Ishikawa (cell line): ENCODE data around the gene SENP5.

Experiments
- CEBPB ChIP-seq: IDR thresholded peaks from 2 replicates; pipeline ENCODE4 v1.6.1; 2012
- CREB1 ChIP-seq: IDR thresholded peaks from 2 replicates; pipeline ENCODE4 v1.6.1; 2012; ENCODE audit warnings: low read depth
- EGR1 ChIP-seq: IDR thresholded peaks from 2 replicates; pipeline ENCODE4 v1.6.1; 2012
- EP300 ChIP-seq: IDR thresholded peaks from 2 replicates; pipeline ENCODE4 v1.6.1; 2012; ENCODE audit warnings: borderline replicate concordance
- RAD21 ChIP-seq: IDR thresholded peaks from 2 replicates; pipeline ENCODE4 v1.6.1; 2012; ENCODE audit warnings: low read depth
- REST ChIP-seq: IDR thresholded peaks from 2 replicates; pipeline ENCODE4 v1.6.1; 2012; ENCODE audit warnings: low read depth, mild to moderate bottlenecking
- TAF1 ChIP-seq: IDR thresholded peaks from 2 replicates; pipeline ENCODE4 v1.6.1; 2012; ENCODE audit warnings: low read depth, mild to moderate bottlenecking
- TCF12 ChIP-seq: IDR thresholded peaks from 2 replicates; pipeline ENCODE4 v1.6.1; 2012; ENCODE audit warnings: low read depth
- TEAD4 ChIP-seq: IDR thresholded peaks from 2 replicates; pipeline ENCODE4 v1.6.1; 2012
- YY1 ChIP-seq: IDR thresholded peaks from 2 replicates; pipeline ENCODE4 v1.6.1; 2012; ENCODE audit warnings: low read depth
- ZBTB7A ChIP-seq: IDR thresholded peaks from 2 replicates; pipeline ENCODE4 v1.6.1; 2012; ENCODE audit warnings: low read depth
- TF ChIP-seq, protein P1 (sequence below): IDR thresholded peaks from 2 replicates; pipeline ENCODE4 v1.6.1; 2012
- TF ChIP-seq, protein P2 (sequence below): IDR thresholded peaks from 2 replicates; pipeline ENCODE4 v1.6.1; 2012

SENP5 gene

GRCh38 chr3:196966526-196967401 lies 99.0 kb downstream of the SENP5 start:
- TF ChIP-seq REST (no peak), EGR1 (no peak), RAD21 (no peak)

DNA sequence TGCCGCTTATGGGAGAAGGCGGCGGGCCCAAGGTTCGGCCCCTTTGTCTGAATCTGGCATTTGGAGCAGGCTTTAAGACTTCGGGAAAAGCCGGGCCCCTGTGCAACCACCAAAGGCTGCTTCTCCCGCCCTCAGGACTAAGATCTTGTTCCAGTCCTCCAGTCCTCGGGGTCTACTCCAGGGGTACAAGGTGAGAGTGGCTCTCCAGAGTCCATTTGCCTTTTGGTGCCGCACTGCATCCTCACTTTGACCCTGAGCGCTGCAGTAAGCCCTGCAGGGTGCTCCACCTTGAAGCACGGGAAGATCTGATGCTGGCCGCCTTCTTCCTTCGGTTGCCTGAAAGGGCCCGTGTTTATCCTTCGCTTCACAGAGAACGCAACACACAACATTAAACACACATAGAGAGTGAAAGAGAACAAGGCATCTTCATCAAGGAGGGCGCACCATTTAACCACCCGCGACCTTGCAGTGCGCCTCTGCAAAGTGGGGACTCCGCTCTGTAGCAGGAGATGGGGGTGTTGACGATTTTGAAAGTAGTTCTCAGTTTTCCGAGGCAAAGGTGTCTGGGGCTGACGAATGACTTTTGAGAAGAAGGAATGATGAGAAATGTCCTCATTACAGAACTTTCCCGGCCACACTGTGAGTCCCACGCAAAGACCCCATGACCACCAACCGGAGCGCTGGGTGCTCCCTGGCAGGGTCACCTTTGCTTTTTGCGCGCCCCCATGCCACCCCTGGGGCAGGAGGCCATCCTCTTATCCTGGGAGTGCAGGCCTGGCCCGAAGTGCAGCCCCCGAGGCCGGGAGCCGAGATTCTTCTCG lies 99.9 kb downstream of the SENP5 start:
- TF ChIP-seq ZBTB7A (no peak), REST (no peak), RAD21 (no peak), TEAD4 (no peak), CREB1 (no peak), EGR1 (no peak), CEBPB (no peak), TCF12 (no peak), TAF1 (no peak)
- TF ChIP-seq, protein P1, sequence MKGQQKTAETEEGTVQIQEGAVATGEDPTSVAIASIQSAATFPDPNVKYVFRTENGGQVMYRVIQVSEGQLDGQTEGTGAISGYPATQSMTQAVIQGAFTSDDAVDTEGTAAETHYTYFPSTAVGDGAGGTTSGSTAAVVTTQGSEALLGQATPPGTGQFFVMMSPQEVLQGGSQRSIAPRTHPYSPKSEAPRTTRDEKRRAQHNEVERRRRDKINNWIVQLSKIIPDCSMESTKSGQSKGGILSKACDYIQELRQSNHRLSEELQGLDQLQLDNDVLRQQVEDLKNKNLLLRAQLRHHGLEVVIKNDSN: no peak

DNA sequence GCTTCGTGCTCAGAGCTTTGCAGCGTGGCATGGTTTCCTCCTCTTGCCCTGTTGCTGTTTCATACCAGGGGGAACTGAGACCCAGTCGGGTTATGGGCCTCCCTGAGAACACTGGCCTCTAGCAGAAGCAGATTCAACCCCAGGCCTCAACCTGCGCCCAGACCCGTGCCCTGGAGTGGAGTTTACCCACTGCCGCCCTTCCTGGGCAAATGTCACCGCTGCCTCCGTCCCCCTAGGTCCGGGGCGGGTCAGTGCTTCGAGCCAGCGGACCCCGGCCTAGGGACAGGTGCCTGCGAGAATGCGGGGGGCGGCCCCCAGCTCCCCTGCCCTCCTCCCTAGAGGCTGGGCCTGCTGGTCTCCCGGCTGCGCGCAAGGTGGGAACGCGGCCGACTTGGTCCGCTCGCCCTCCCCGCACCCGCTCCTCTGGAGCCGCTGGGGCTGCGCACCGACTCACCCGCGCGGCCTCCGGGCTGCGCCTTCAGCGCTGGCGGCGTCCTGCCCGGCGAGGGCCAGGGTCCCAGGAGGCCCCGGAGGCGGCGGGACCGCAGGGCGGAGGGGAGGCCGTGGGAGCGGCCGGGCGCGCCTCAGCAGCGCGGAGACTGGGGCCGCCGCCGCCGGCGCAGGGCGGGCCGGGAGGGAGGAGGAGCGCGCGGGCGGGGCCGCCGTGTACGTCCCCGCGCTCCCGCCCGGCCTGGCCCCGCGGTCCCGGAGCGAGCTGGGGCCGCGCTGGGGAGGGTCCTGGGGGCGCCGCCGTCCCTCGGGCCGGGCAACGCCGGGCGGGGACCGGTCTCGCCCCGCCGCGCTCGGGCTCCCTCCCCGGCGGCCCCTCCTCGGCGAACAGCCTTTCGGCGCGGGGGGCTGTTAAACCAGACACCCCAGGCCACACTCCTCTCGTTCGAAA lies 100.8 kb downstream of the SENP5 start, which contains the start of gene PIGZ:
Gene PIGZ, minus strand, starts transcription at position 601 of the 901 bp plus-strand sequence. CDS start 16,802 bp downstream, outside the sequence.
- TF ChIP-seq TEAD4 (no peak), ZBTB7A (peak; percentile 72; the same call in 1 of the 2 replicates)

DNA sequence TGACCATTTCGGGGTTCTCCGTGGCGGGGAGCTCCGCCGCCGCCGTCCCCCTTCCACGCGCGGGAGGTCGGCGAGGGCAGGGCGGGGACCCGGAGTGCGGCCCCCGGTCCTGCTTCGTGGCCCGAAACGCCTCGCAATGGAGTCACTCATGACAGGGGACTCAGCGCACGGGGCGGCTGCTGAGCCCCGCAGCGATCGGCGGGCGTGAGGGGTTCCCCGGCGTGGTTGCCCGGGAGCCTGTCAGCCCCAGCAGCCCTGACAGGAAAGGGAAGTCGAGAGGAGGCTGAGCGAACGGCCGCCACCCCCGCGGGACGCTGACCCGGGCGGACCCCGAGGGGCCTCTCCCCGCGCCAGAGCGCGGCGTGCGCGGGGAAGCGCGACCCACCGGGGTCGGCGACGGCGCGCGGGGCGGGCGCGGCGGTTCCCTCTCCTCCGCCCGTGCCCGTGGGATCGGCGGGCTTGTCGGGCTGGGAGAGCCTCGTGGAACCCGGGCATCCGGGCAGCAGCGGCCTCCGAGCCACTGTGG lies 101.5 kb downstream of the SENP5 start:
- TF ChIP-seq, protein P2, sequence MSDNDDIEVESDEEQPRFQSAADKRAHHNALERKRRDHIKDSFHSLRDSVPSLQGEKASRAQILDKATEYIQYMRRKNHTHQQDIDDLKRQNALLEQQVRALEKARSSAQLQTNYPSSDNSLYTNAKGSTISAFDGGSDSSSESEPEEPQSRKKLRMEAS: peak; percentile 72
- TF ChIP-seq YY1 (peak; percentile 49; the same call in 1 of the 2 replicates), ZBTB7A (peak; percentile 95)
- TF ChIP-seq, protein P1: no peak

GRCh38 chr3:196969660-196970546 lies 102.2 kb downstream of the SENP5 start:
- TF ChIP-seq, protein P2: peak; percentile 67
- peak; percentile 28; the same call in 1 of the 2 replicates for TF ChIP-seq TAF1
- peak; percentile 63; the same call in 1 of the 2 replicates for TF ChIP-seq RAD21
- TF ChIP-seq ZBTB7A: peak; percentile 91
- no peak for TF ChIP-seq EP300
